Mesendoderm (in vitro differentiated cells): Measurements from ENCODE around the gene MTURN.

Experiments
- DNase-seq: peaks from one replicate; pipeline ENCODE4 v3.0.0; 2013
- H2AK5ac ChIP-seq: 2 replicates; pipeline ENCODE4 v1.6.1; 2013; ENCODE audit warnings: low read length, inconsistent platforms
- H2BK120ac ChIP-seq: 2 replicates; pipeline ENCODE4 v1.6.1; 2013; ENCODE audit warnings: low read depth, mild to moderate bottlenecking, low read length, moderate library complexity, mixed read lengths
- H2BK15ac ChIP-seq: replicated peaks from 2 replicates; pipeline ENCODE4 v1.6.1; 2013; ENCODE audit warnings: low read depth, mild to moderate bottlenecking, moderate library complexity
- H2BK5ac ChIP-seq: 2 replicates; pipeline ENCODE4 v1.6.1; 2013; ENCODE audit warnings: low read length, inconsistent platforms
- H3K18ac ChIP-seq: 2 replicates; pipeline ENCODE4 v1.6.1; 2013; ENCODE audit warnings: mild to moderate bottlenecking, low read length, mixed read lengths
- H3K23ac ChIP-seq: one replicate; pipeline ENCODE4 v1.6.1; 2013; ENCODE audit warnings: low read length
- H3K27ac ChIP-seq: 2 replicates; pipeline ENCODE4 v1.5.1; 2013; ENCODE audit warnings: low read depth, mild to moderate bottlenecking, inconsistent platforms, low read length, moderate library complexity
- H3K27me3 ChIP-seq: 2 replicates; pipeline ENCODE4 v1.6.1; 2013; ENCODE audit warnings: low read length, control low read depth, mild to moderate bottlenecking, inconsistent platforms; ENCODE audit not compliant: insufficient read depth, poor library complexity
- H3K36me3 ChIP-seq: 2 replicates; pipeline ENCODE4 v1.6.1; 2013; ENCODE audit warnings: low read length, inconsistent platforms; ENCODE audit not compliant: control insufficient read depth, insufficient read depth
- H3K4ac ChIP-seq: one replicate; pipeline ENCODE4 v1.6.1; 2013; ENCODE audit warnings: low read depth, mild to moderate bottlenecking, low read length, moderate library complexity
- H3K4me1 ChIP-seq: 2 replicates; pipeline ENCODE4 v1.6.1; 2013; ENCODE audit warnings: low read depth, low read length, inconsistent platforms; ENCODE audit not compliant: control insufficient read depth
- H3K4me2 ChIP-seq: 2 replicates; pipeline ENCODE4 v1.6.1; 2013; ENCODE audit warnings: low read length
- H3K4me3 ChIP-seq: 2 replicates; pipeline ENCODE4 v1.5.1; 2013; ENCODE audit warnings: mild to moderate bottlenecking, low read length
- H3K56ac ChIP-seq: one replicate; pipeline ENCODE4 v1.6.1; 2013; ENCODE audit warnings: low read length
- H3K79me1 ChIP-seq: 2 replicates; pipeline ENCODE4 v1.6.1; 2013; ENCODE audit warnings: low read length, inconsistent platforms
- H3K79me2 ChIP-seq: 2 replicates; pipeline ENCODE4 v1.6.1; 2013; ENCODE audit warnings: mild to moderate bottlenecking, low read length; ENCODE audit not compliant: control insufficient read depth, insufficient read depth
- H3K9ac ChIP-seq: 2 replicates; pipeline ENCODE4 v1.6.1; 2013; ENCODE audit warnings: low read length, inconsistent platforms
- H4K5ac ChIP-seq: one replicate; pipeline ENCODE4 v1.6.1; 2013; ENCODE audit warnings: low read length
- H4K8ac ChIP-seq: one replicate; pipeline ENCODE4 v1.6.1; 2013; ENCODE audit warnings: low read depth, mild to moderate bottlenecking, control low read depth, low read length, moderate library complexity
- WGBS: extraction: QIAGEN DNeasy Blood & Tissue Kit; methylation state at CpG from one replicate; pipeline ENCODE4 v1.1.7; 2013; ENCODE audit warnings: low lambda C conversion rate, missing lambda C conversion rate; ENCODE audit not compliant: insufficient coverage; ENCODE audit errors: extremely low coverage; 5-methylcytosine and 5-hydroxymethylcytosine counted together

The MTURN gene

GRCh38 chr7:30188811-30189210 lies 54.0 kb downstream of the MTURN start:
- Histone ChIP-seq H4K8ac (no peak overlapping the region), H3K27me3 (no peaks in the 10 kb centered on the region), H3K23ac (no peak overlapping the region), H3K4ac (no peak overlapping the region), H2BK120ac (no peak overlapping the region), H3K4me2 (no peak overlapping the region), H2BK5ac (no peak overlapping the region), H2AK5ac (no peak overlapping the region), H3K18ac (no peak overlapping the region), H3K9ac (no peak overlapping the region), H3K79me1 (no peaks in the 10 kb centered on the region), H3K79me2 (no peaks in the 10 kb centered on the region), H3K27ac (no peak overlapping the region), H3K56ac (no peak overlapping the region), H3K36me3 (no peaks in the 10 kb centered on the region), H4K5ac (no peak overlapping the region), H2BK15ac (no peak overlapping the region), H3K4me1 (no peaks in the 10 kb centered on the region), H3K4me3 (no peak overlapping the region)
- WGBS, result no CpG with 5 or more reads among the region's 2 CpGs
- no peak for DNase-seq

GRCh38 chr7:30191809-30192208 lies 57.0 kb downstream of the MTURN start:
- H3K4ac ChIP-seq, result no peak overlapping the region
- DNase-seq, result no peak

GRCh38 chr7:30193336-30193943 lies 58.7 kb downstream of the MTURN start:
- no peaks in the 10 kb centered on the region for H3K36me3 ChIP-seq
- no CpG with 5 or more reads among the region's 5 CpGs for WGBS

More at GRCh38 chr7:30191809-30192208, 57.0 kb downstream of the MTURN start:
- no peak overlapping the region for H4K8ac ChIP-seq
- no peaks in the 10 kb centered on the region for H3K27me3 ChIP-seq
- H3K4me2 ChIP-seq, result no peak overlapping the region
- no peaks in the 10 kb centered on the region for H3K79me1 ChIP-seq
- H2BK5ac ChIP-seq, result no peak overlapping the region
- no peak overlapping the region for H3K27ac ChIP-seq
- no peaks in the 10 kb centered on the region for H3K36me3 ChIP-seq
- H3K18ac ChIP-seq, result no peak overlapping the region
- H3K56ac ChIP-seq, result no peak overlapping the region
- no peaks in the 10 kb centered on the region for H3K79me2 ChIP-seq
- no peak overlapping the region for H2AK5ac ChIP-seq
- no peak overlapping the region for H3K23ac ChIP-seq
- no peak overlapping the region for H3K4me3 ChIP-seq
- H3K9ac ChIP-seq, result no peak overlapping the region
- H2BK120ac ChIP-seq, result no peak overlapping the region
- no peak overlapping the region for H2BK15ac ChIP-seq
- no peaks in the 10 kb centered on the region for H3K4me1 ChIP-seq
- WGBS, result no CpG with 5 or more reads among the region's 4 CpGs
- no peak overlapping the region for H4K5ac ChIP-seq

GRCh38 chr7:30196408-30196807 lies 61.6 kb downstream of the MTURN start:
- Histone ChIP-seq H3K79me1 (no peaks in the 10 kb centered on the region), H2BK5ac (no peak overlapping the region), H3K23ac (no peak overlapping the region), H3K4me3 (no peak overlapping the region), H4K8ac (no peak overlapping the region), H3K27me3 (no peaks in the 10 kb centered on the region), H3K4me1 (no peaks in the 10 kb centered on the region), H4K5ac (no peak overlapping the region), H3K4me2 (no peak overlapping the region), H3K56ac (no peak overlapping the region), H2BK120ac (no peak overlapping the region), H2AK5ac (no peak overlapping the region), H3K4ac (no peak overlapping the region), H3K79me2 (no peaks in the 10 kb centered on the region), H3K36me3 (no peaks in the 10 kb centered on the region), H3K18ac (no peak overlapping the region), H2BK15ac (no peak overlapping the region), H3K27ac (no peak overlapping the region), H3K9ac (no peak overlapping the region)
- DNase-seq, result peak; percentile 46

More at GRCh38 chr7:30193336-30193943, 58.7 kb downstream of the MTURN start:
- no peak overlapping the region for H2BK5ac ChIP-seq
- H3K56ac ChIP-seq, result no peak overlapping the region
- DNase-seq, result no peak
- H3K18ac ChIP-seq, result no peak overlapping the region
- H3K4me1 ChIP-seq, result no peaks in the 10 kb centered on the region
- no peak overlapping the region for H4K5ac ChIP-seq
- H3K27ac ChIP-seq, result no peak overlapping the region
- H3K9ac ChIP-seq, result no peak overlapping the region
- no peak overlapping the region for H2BK15ac ChIP-seq
- H3K23ac ChIP-seq, result no peak overlapping the region
- H3K4ac ChIP-seq, result no peak overlapping the region
- no peak overlapping the region for H4K8ac ChIP-seq
- H3K79me2 ChIP-seq, result no peaks in the 10 kb centered on the region
- H3K27me3 ChIP-seq, result no peaks in the 10 kb centered on the region
- no peak overlapping the region for H3K4me2 ChIP-seq
- no peaks in the 10 kb centered on the region for H3K79me1 ChIP-seq
- no peak overlapping the region for H2AK5ac ChIP-seq
- H2BK120ac ChIP-seq, result no peak overlapping the region
- no peak overlapping the region for H3K4me3 ChIP-seq

- Histone ChIP-seq H3K79me2 (no peaks in the 10 kb centered on the region), H4K8ac (no peak overlapping the region), H3K36me3 (no peaks in the 10 kb centered on the region), H3K23ac (no peak overlapping the region), H3K27ac (no peak overlapping the region), H3K56ac (no peak overlapping the region), H3K27me3 (no peaks in the 10 kb centered on the region), H3K79me1 (no peaks in the 10 kb centered on the region), H3K18ac (no peak overlapping the region), H3K4me1 (no peaks in the 10 kb centered on the region), H4K5ac (no peak overlapping the region), H3K9ac (no peak overlapping the region), H2BK15ac (no peak overlapping the region), H3K4ac (no peak overlapping the region), H3K4me3 (no peak overlapping the region), H2BK120ac (no peak overlapping the region), H3K4me2 (no peak overlapping the region), H2BK5ac (no peak overlapping the region), H2AK5ac (no peak overlapping the region)
- WGBS, result no CpG with 5 or more reads among the region's 1 CpG
- no peak for DNase-seq
Measured at GRCh38 chr7:30197438-30197837, 62.7 kb downstream of the MTURN start.

GRCh38 chr7:30199271-30199670 lies 64.5 kb downstream of the MTURN start:
- no peak overlapping the region for H2AK5ac ChIP-seq
- no peaks in the 10 kb centered on the region for H3K4me1 ChIP-seq
- H3K9ac ChIP-seq, result no peak overlapping the region
- H3K23ac ChIP-seq, result no peak overlapping the region
- no peak overlapping the region for H3K4me2 ChIP-seq
- no peak overlapping the region for H3K27ac ChIP-seq
- no peak overlapping the region for H3K4ac ChIP-seq
- no peak overlapping the region for H3K18ac ChIP-seq
- no peak overlapping the region for H2BK120ac ChIP-seq
- no peaks in the 10 kb centered on the region for H3K36me3 ChIP-seq
- H3K79me1 ChIP-seq, result no peaks in the 10 kb centered on the region
- no peak overlapping the region for H2BK15ac ChIP-seq
- no peak overlapping the region for H4K5ac ChIP-seq
- H3K4me3 ChIP-seq, result no peak overlapping the region
- no peak overlapping the region for H3K56ac ChIP-seq
- no peak overlapping the region for H4K8ac ChIP-seq
- DNase-seq, result no peak
- H2BK5ac ChIP-seq, result no peak overlapping the region
- no CpG with 5 or more reads among the region's 3 CpGs for WGBS
- H3K79me2 ChIP-seq, result no peaks in the 10 kb centered on the region
- no peaks in the 10 kb centered on the region for H3K27me3 ChIP-seq
